ENCODE measurements around the gene MATN3.

The MATN3 gene

DNA sequence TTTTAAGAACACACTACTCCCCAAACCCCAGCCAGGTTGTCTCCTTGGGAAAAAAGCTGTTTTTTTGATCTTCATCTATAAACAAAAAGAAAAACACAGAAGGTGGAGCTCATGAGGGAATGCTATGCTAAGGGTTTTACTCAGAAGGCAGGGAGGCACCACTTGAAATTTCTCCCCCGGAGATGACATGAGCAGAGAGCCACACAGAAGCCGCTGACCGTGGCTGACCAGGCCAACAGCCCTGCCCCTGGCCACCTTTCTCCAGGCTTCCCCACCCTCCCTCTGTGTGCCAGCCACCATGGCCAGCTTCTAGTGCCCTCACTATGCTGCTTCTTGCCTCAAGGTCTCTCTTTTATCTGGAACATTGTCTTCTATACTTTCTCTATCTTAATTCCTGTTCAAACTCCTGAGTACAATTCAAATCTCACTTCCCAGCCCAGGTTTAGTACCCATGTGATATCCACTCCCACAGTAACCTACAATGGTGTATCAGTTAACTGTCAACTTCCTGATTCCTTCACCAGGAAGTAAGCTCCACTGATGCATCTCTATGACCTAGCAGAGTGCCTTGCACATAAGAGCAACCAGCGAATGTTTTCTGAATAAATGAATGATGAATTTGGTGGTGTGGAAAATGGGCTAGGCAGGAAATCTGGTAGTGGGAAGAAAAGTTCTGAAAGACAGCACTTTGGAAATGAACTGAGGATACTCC is 23.6 kb upstream of the MATN3 start:
- no peak for DNase-seq

DNA sequence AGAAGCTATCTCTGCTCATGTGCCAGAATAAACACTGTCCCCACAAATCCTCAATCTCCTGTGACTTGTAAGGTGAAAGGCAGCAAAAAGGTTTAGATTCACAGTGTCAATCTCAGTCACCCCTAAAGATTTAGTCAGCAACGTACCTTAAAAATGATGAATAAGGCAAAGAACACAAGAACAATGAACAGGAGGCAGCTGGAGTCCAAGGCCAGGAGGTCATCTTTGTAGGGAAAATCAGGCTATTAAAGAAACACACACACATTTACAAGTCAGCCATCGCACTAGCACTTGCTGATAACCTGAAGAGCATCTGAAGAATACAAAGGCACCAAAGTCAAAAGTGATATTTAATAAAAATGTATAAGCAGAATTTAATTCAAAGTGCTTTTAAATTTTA is 22.4 kb upstream of the MATN3 start:
- DNase-seq: no peak

DNA sequence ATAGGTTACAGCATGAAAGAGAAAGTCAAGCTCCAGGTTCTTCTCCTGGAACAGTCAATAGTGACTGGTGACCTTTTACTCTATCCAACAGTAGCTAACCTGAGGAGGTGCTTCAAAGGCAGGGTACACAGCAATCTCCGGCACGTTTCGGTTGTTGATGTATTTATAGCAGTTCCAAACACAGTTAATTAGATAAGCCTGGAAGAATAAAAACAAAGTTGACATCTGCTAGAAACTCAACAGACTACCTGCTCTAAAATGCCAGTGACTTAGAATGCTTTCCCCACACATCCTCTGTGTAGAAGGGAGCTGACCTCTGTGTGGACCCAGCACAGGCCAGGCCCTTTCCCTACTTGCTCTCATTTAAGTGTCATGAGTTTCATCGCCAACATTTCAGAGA is 21.8 kb upstream of the MATN3 start:
- DNase-seq: no peak

DNA sequence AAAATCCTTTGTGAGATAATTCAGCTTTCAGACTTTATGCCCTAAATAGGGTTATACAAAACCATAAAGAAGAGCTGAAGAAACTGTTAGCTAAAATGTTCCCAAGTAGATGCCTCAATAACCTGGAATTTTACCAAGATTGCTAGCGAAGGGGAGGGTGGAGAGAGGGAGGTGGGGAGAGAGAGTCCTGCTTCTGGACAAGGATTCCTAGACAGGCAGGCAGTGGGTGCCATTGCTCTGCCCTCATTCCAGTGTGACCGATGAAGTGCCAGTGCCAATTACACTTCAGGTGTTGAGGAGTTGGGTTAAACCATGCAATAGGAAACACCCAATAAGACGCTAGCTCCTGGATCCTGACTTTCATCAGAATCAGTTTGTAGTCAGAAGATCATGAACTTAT is 20.9 kb upstream of the MATN3 start:
- DNase-seq: no peak

DNA sequence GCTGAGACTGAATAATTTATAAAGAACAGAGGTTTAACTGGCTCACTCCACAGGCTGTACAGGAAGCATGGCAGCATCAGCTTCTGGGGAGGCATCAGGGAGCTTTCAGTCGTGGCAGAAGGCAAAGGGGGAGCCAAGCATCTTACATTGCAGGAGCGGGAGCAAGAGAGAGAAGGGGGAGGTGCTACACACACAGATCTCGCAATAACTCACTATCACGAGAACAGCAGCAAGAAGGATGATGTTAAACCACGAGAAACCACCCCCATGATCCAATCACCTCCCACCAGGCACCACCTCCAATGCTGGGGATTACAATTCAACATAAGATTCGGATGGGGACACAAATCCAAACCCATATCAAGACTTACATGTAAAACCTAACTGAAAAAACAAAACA is 17.8 kb upstream of the MATN3 start:
- DNase-seq: no peak

DNA sequence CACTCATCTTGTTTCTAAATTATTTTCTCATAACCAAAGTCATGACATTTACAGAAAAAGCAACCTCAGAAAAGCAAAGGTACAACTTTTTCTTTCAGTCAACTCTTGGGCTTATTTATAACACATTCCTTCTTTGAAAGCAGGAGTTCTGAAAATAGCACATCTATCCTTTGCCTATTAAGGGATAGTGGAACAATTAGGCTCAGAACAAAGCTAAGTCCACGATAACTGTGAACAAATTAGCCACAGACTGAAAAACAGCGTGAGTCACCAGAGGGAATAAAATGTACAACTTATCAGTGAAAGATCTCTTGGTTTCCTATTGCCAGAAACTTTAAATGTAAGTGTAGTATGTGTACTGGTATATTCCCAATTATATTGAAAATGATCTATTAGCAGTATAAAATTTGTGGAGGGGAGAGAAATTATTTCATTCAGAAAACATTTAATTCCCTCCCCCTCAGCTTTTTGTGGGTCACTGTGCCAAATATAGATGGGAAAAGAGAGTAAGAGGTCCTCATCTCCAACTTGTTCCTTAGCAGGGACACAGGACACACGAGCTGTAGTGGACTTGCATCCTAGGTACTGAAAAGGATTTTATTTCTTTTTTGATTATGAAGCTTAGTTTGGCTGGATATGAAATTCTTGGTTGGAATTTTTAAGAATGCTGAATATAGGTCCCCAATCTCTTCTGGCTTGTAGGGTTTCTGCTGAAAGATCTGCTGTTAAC is 15.4 kb upstream of the MATN3 start:
- no peak for DNase-seq

DNA sequence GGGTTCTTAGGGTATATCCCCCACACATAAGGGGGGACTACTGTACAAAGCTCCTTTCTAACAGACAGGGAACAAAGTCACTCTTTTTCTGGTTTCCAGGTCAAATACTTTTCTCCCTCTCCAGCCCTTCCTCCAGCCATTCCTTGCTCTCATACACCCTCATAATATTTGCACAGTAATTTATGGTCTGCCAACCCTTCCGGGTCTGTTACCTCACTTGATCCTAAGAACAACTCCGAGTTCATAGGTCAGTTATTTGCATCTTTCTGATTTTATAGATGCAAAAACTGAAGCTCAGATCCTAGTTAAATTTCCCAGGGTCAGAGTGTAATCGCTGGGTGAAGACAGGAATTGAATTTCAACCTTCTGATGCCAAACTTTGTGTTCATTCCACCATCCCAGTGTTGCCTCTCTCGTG is 14.8 kb upstream of the MATN3 start:
- no peak for DNase-seq

DNA sequence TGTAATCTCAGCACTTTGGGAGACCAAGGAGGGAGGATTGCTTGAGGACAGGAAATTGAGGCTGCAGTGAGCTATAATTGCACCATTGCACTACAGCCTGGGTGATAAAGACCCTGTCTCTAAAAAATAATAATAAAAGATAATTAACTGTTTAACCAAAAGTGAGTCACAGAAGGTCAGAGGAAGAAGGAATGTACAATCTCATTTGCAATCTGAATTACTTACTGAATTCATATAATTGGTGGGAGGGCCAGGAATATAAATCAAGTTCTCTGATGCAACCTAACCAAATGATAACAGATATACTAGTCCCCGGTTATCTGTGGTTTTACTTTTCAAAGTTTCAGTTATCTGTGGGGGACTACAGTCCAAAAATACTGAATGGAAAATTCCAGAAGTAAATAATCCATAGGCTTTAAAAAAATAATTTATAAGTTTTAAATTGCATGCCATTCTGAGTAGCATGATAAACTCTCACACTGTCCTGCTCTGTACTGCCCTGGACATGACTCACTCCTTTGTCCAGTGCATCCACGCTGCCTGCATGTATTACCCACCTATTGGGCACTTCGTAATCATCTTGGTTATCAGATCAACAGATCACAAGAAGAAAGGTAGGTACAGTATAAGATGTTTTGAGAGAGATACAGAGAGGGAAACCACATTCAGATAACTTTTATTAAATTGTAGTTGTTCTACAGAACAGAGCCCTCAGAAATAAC is 12.8 kb upstream of the MATN3 start:
- no peak for DNase-seq

DNA sequence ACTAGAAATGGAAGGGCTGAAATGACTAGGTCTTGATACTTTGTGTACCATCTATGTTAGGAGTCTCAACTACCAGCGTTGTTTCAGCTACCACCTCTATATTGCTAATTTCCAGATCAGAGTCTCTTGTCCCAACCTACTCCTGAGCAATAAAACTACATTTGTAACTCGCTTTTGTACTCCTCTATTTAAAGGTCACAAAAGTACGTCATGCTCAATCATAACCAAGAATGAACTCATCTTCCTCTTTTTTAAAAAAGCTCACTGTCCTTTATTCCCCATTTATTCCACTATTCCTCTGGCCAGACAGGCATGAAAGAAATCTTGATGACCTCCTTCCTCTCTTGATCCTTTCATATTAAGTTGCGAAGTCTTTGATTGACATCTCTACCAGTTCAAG is 11.2 kb upstream of the MATN3 start:
- DNase-seq: no peak

DNA sequence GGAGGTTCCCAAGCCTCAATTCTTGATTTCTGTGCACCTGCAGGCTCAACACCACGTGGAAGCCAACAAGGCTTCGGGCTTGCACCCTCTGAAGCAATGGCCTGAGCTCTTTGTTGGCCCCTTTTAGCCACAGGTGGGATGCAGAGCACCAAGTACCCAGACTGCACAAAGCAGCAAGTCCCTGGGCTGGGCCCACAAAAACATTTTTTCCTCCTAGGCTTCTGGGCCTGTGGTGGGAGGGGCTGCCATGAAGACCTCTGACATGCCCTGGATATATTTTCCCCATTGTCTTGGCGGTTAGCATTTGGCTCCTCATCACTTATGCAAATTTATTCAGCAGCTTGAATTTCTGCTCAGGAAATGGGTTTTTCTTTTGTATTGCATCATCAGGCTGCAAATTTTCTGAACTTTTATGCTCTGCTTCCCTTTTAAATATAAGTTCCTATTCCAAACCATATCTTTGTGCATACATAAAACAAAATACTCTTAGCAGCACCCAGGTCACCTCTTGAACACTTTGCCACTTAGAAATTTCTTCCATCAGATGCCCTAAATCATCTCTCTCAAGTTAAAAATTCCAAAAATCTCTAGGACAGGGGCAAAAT is 9.0 kb upstream of the MATN3 start:
- DNase-seq: no peak

DNA sequence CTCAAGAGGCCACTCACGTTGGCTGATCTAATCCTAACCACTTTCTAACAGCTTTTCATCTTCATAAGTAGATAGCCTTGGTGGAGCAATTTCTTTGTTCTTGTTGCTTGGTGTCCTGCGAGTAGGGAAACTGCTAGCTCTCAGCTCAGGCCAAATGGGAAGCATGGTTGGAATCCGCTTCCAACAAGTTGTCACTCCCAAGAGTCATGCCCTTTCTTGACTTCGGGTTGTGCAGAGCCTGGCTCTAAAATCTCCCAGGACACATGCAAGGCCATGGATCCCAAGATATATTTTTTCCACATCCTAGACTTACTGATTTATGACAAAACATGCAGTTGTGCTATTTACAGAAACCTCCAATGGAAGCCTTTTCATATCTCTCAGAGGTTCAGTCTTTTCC is 7.3 kb upstream of the MATN3 start:
- DNase-seq: no peak

DNA sequence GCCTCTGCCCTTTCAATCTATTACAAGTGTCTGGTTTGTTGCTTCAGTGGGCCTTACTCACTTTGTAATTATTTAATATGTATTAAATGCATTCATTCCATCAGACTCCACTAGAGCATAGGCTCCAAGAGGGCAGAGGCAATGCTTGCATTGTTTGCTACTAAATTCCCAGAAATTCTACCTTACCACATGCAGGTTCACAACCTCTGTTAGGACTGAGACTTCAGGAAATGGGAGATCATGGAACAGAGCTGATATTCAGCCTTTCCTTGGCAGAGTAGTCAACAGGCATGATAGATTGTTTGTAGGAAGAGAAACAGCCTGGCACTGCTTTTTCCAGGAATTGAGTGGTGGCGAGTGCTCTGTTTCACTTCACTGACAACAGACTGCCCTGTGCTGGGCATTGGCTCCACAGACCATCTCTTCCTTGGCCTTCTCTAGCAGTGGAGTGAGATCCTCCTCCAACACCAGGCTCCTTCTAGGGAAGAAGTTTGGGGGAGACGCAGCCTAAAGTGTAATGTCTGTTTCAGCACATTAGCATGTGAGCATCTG is 6.2 kb upstream of the MATN3 start:
- no peak for DNase-seq

DNA sequence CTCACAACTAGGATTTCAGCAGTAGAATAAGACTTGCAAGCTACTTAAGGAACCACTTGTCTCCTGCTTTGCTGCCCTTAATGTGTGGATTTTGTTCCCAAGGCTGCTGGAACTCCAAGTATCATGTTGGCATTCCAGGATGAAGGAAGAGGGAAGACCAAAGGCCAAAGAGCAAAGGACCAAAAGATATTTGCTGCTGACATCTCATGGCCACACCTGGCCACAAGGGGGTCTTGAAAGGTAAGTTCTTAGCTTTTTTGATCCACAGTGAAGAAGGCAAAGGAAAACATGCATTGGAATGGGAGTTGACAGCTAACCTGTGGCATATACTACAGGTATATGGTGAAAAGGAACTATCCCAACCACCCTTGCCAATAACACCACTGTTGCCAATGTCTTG is 3.9 kb upstream of the MATN3 start:
- no peak for DNase-seq

DNA sequence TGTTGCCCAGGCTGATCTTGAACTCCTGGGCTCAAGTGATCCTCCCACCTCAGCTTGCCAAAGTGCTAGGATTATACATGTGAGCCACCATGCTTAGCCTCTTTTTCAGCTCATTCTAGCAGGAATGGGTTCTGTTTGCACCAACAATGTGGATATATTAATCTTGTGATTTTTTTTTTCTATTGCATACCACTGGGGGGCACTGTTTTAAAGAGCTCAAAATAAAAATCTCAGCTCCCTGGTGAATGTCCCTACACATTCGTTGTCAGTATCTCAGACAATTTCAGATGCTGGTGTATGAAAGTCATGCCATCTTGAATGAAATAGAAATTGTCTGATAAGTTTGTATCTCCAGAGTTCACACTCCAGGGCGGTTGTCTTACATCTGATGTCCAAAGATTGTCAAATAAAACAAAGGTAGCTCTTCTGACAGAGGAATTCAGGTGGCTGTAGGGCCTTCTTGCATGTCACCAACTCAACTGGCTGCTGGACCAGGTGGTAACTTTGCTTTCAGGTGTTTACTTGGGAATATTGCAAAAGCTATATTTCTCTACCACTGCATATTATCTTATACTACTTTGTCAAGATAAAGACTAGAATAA is 3.1 kb upstream of the MATN3 start:
- no peak for DNase-seq

DNA sequence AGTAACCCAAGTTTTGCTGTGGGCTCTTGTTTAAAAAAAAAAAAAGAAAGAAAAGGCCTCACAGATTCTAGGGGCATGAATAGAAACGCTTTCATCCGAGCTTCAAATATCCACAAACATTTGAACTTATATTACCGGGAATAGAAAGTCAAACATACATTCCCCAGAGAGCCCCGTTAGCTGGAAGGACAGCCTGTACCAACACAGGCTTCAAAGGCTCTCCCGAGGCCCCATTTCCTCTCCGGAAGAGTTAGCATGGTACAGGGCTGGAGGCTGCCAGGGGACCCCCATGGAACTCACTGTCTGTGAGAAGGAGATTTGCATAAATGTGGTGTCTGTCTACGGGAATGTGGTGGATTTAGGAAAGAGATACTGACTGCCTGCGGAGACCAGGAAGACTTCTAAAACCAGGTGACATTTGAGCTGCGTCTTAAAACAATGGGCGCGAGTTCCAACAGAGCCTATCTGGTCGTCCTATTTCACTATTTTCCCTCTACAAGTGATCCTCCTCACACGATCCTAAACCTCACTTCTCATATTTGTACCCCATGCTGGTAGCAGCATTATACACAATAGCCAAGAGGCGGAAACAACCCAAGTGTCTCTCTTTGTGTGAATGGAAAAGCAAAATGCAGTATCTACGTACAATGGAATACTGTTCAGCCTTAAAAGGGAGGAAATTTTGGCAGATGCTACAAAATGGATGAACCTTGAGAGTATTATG is 820 bp upstream of the MATN3 start:
- no peak for DNase-seq

DNA sequence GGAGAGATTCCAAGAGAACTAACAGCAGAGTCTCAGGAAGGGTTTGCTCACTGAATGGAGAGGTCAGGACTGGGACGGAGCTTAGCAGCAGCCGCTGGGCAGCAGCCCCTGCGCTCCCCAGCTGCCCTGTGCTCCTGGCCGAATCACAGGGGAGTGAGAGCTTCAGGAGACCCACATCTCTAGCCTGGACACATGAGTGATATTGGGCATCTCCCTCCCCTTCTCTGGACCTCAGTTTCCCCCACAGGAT is 511 bp downstream of the MATN3 start:
- DNase-seq: no peak

DNA sequence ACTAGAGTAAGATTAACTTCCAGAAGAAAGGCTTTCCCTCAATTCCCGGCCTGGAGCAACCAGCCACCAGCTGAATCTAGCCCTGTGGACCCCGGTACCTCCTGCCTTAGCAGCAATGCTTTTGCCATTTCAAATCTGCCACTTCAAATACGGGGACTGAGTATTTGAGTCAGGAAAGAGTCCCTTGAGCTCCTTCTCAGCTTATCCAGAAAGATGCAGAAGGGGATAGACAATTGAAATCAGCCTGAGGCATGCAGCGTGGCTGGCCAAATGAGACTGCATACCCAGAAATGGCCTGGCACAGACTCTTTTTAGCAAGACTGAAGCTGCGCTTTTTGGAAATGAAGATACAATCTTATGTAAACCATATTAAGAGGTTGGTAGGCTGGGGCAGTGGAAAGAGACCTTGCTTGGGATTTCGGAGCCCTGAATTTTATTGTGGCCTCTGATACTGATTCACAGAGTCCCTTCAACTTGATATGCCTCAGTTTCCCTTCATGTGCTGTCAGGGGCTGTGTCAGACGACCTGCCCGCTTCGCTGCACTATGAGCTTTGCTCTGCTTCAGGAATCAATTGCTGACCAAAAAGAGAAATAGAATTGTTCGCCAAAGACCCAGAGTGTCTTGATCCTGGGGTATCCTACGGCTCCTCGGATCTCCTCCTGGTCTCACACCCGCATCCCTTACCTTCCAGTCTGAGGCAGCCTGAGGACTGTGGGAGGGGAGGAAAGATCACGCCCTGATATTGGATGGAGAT is 1.0 kb downstream of the MATN3 start:
- DNase-seq: no peak

DNA sequence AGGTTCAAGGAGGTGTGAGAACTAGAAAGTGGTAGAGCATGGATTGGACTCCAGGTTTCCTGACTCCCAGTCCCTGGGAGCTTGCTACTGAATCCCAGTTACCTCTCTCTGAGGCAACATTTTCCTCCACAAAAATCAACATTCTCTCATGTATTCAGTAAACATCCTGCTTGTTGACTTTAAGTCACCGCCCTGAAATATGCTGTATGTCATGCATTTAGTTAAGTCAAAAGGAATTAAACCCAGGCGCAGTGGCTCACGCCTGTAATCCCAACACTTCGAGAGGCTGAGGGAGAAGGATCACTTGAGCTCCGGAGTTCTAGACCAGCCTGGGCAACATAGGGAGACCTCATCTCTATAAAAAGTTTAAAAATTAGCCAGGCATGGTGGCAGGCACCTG is 3.8 kb downstream of the MATN3 start:
- no peak for DNase-seq

DNA sequence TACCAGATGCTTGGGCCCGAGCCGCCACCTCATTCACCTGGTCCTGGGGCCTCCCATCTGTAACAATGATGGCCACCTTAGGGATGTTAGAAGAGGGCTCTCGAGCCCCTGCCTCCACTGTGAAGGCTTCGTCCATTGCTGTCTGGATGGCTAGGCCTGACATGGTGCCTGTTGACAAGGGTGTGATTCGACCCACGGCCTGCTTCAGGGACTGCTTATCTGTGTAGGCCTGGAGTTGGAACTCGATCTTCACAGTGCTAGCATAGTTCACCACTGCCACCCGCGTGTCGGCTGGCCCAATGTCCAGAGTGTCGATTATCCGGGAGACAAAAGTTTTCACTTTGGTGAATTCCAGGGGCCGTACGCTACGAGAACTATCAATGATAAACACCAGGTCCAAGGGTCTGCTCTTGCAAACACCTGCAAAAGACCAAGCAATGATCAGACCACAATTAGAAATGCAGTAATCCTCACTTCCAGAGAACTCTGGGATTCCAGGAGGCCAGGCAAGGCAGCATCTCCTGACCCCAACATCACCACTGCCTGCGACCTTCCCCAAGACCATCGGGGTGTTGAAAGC is 6.5 kb downstream of the MATN3 start:
- no peak for DNase-seq

DNA sequence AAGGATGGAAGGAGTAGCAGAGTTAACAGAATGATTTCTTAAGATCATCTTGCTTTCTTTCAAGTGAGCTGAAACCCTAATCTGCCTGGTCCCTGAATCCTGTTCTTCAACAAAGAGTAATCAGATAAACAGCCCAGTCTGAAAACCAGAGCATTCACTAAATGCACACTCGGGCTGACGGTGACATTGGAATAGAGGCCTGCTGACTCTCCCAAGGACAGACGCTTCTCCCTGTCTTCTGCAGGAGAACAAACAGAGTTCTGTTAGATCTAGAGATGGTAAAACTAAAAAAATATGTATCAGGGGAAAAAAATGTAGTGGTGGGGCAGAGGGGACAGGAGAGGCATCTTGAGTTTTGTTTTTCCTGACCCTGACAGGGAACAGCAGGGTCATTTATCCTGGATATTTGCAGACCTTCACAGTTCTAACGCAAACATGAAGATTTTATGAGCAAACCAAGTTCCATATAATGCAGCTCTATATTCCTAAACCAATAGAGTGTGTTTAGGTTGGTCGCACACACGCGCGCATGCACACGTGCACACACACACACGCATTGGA is 7.3 kb downstream of the MATN3 start:
- DNase-seq: no peak

DNA sequence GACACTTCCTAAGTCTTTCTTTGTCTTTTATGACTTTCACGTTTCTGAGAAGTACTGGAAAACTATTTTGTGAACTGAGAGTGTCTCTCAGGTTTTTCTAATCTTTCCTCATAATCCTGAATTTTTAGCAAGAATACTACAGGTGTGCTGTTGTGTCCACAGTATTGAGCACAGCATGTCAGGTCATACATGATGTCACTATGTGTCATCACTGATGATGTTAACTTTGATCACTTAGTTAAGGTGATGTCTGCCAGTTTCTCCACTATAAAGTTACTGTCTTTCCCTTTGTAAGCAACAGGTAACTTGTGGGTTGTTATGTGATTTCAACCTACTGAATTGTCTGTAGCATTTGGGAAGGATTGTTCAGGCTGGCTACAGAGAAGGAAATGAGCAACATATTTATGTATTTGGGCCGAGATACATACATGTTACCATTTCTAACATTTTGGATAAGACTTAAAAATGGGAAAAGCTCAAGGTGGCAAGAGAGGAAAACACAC is 11.1 kb downstream of the MATN3 start:
- DNase-seq: no peak

All from activated CD4-positive, alpha-beta T cell treated with anti-CD3 and anti-CD28 coated beads, Interleukin-2, amount 50 U/mL, for 1 hour (primary cell).